GM23248 (cell line): ENCODE data around the gene APOLD1.

Experiments used
- EZH2 ChIP-seq: fragments of 200-600 bp; sonication (generic); IDR thresholded peaks from 2 replicates; pipeline ENCODE4 v1.6.1; 2018; ENCODE audit warnings: antibody characterized with exemption, mild to moderate bottlenecking; ENCODE audit not compliant: insufficient read depth, poor library complexity, severe bottlenecking
- EZH2phosphoT487 ChIP-seq: fragments of 200-600 bp; sonication (generic); IDR thresholded peaks from 2 replicates; pipeline ENCODE4 v1.6.1; 2018; ENCODE audit warnings: antibody characterized with exemption, moderate library complexity, mild to moderate bottlenecking, low read depth; ENCODE audit not compliant: insufficient read depth

DNA sequence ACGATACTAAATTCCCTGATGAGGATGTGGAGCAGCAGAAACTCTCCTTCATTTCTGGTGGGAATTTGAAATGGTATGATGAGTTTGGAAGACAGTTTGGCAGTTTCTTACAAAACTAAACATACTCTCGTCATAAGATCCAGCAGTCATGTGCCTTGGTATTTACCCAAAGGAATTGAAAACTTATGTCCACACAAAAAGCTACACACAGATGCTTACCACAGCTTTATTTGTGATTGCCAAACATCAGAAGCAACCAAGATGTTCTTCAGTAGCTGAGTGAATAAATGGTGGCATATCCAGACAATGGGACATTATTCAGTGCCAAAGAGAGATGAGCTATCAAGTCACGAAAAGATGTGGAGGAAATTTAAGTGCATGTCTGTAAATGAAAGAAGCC, 10.7 kb upstream of the APOLD1 start:
- TF ChIP-seq EZH2phosphoT487 (no peak), EZH2 (no peak)
